ENCODE results near the gene PLCB1.

DNA sequence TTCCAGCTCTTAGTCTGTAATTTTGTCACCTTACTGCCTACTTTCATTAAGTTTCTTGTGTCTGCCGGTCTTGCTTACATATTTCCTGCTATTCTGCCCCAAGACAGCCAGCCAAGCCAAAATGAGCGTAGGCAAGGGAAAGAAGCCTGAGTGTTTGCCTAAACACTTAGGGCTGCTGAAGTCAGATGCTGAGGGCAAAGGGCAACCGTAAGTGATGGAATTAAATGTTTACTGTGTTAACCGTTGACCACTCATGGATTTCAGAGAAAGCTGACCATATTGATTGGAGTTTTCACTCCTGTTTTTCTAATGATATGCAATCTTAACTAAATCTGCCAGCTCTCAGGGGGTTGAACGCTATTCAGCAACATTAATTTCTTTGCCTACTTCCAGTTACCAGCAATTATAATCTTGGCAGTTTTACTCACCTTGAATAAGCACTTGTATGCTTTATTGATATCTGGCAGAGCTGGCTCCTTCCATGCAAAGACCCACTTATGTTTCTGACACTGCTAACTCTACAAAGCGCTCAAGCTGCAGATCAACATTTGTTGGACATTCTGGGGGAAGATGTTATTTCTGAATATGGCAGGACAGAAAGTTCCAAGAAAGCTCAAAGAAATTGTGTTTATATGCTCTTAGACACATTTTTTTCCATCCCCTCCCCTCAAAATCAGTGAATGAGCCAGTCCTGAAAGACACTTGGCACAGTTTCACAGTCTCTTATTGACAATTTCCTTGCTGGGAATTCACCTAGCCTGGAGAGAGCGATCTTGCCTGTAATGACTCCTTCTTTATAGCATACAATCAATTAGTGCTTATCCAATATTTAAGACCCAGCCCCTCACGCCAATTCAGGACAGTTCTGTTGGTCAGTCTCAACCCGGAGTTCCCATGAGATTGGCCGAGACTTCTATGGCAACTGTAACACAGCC, 183.8 kb downstream of the PLCB1 start:
- no peak for TF ChIP-seq EZH2 (IDR thresholded peaks at IDR 0.05)
- TF ChIP-seq POLR2AphosphoS5 (IDR thresholded peaks at IDR 0.05; ENCODE audit: borderline replicate concordance, low read depth, low read length) = no peak

All from SK-N-MC (cell line).